ENCODE results near the gene SEMA6D. TPM values are rescaled to one million over a fixed set of nuclear protein-coding genes. Genes with fewer than 3 reads are reported as not detected.

The SEMA6D gene
- total and polyA plus RNA-seq, 2 donors (not counting 3 experiments of a cell fraction or from before 2014, with no cell fraction given), result 16.3 to 22.5 TPM

DNA sequence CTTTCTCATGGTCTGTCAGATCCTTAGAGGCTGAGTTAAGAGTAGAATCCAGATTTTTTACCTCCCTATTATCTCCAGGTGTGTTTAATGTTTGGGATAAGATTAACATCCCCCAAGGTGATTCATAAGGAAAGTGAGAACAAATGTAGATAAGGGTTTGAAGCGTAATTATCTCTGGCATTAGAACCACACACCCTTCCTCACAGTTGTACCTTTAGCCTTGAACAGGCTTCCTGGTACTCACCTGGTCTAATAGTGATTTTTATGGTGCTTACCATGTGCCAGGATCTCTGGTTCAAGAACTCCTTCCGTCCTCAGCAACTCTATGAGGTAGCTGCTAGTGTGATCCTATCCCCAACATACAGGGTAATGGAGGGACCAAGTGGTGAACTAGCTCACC, 27.7 kb downstream of the SEMA6D start:
- H3K9ac ChIP-seq (replicated peaks; ENCODE audit: extremely low read depth, insufficient read depth, low read length), result no peak overlapping the region
- H3K27ac ChIP-seq (ENCODE audit: insufficient read depth, low read depth, low read length), result no peak overlapping the region
- dilution Hi-C loops (cut with MboI; ENCODE audit: extremely low pct_ligation_motif_present, low sequenced_read_pairs) (no loop called here), intact Hi-C loops (cut with micrococcal nuclease) (no loop called here)
- no peaks in the 10 kb centered on the region for H3K9me1 ChIP-seq (replicated peaks; ENCODE audit: control insufficient read depth, extremely low read depth, insufficient read depth, low read length)
- ChIA-PET CTCF (no interaction called here), POLR2A (no interaction called here)
- H3K4me1 ChIP-seq (ENCODE audit: control insufficient read depth, extremely low read depth, insufficient read depth, low read length), result peaks cover 7% of the 10 kb centered on the region
- H3K4me2 ChIP-seq (ENCODE audit: insufficient read depth, low read length), result no peak overlapping the region
- BruUV-seq (replicated peaks), result no TSS peak
- H4K20me1 ChIP-seq (replicated peaks; ENCODE audit: control insufficient read depth, extremely low read depth, insufficient read depth, low read length), result no peaks in the 10 kb centered on the region
- H3K27me3 ChIP-seq (ENCODE audit: control insufficient read depth in 2 of 2, insufficient read depth in 2 of 2, low read length in 2 of 2), result no peaks in the 10 kb centered on the region
- no peaks in the 10 kb centered on the region for H3K9me3 ChIP-seq (replicated peaks; ENCODE audit: control insufficient read depth, insufficient read depth, low read length)
- H3K36me3 ChIP-seq (ENCODE audit: control insufficient read depth in 2 of 2, extremely low read depth in 1 of 2, insufficient read depth in 2 of 2, low read length in 2 of 2), result peaks cover 0 to 4% of the 10 kb centered on the region in 2 experiments
- no peak overlapping the region for H3K4me3 ChIP-seq (replicated peaks in 1 of 3; ENCODE audit: insufficient read depth in 1 of 3, low read depth in 1 of 3, low read length in 3 of 3)
- DNase-seq (ENCODE audit: low read depth, low spot score) (no peak), FAIRE-seq (no peak)
- H2AFZ ChIP-seq (ENCODE audit: low read depth, low read length), result no peak overlapping the region
- no peak for TF ChIP-seq EZH2 (IDR thresholded peaks at IDR 0.05; ENCODE audit: borderline replicate concordance, low read depth, low read length, severe bottlenecking)
- TF ChIP-seq, protein P1, sequence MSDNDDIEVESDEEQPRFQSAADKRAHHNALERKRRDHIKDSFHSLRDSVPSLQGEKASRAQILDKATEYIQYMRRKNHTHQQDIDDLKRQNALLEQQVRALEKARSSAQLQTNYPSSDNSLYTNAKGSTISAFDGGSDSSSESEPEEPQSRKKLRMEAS (IDR thresholded peaks at IDR 0.05; ENCODE audit: insufficient read depth, insufficient read length), result no peak
- TF ChIP-seq POLR2AphosphoS5 (IDR thresholded peaks at IDR 0.05; ENCODE audit: insufficient read depth, low read depth, low read length), result no peak
- no peak for TF ChIP-seq CTCF (IDR thresholded peaks at IDR 0.05; ENCODE audit: extremely low read depth in 1 of 2, insufficient read depth in 1 of 2, low read depth in 1 of 2, low read length in 2 of 2)
- TF ChIP-seq GATA2 (IDR thresholded peaks at IDR 0.05; ENCODE audit: insufficient read depth, insufficient read length, low read depth, low read length), result no peak
- no peak for TF ChIP-seq MYC (IDR thresholded peaks at IDR 0.05; ENCODE audit: low read depth, low read length)
- TF ChIP-seq JUN (IDR thresholded peaks at IDR 0.05; ENCODE audit: borderline replicate concordance, insufficient read depth, insufficient read length, low read depth), result no peak
- no peak for TF ChIP-seq FOS (IDR thresholded peaks at IDR 0.05; ENCODE audit: borderline replicate concordance, insufficient read depth, low read length)
- TF ChIP-seq POLR2A (IDR thresholded peaks at IDR 0.05; ENCODE audit: low read depth, low read length), result no peak
- no peaks in the 10 kb centered on the region for H3K79me2 ChIP-seq (ENCODE audit: control insufficient read depth, insufficient read depth, low read length)

Measured in endothelial cell of umbilical vein (primary cell).